ENCODE measurements around the gene GP9. TPM values are rescaled to one million over a fixed set of nuclear protein-coding genes. Genes with fewer than 3 reads are reported as not detected.

Gene GP9
- total RNA-seq, 1 donor from 2014 or later, result not detected

DNA sequence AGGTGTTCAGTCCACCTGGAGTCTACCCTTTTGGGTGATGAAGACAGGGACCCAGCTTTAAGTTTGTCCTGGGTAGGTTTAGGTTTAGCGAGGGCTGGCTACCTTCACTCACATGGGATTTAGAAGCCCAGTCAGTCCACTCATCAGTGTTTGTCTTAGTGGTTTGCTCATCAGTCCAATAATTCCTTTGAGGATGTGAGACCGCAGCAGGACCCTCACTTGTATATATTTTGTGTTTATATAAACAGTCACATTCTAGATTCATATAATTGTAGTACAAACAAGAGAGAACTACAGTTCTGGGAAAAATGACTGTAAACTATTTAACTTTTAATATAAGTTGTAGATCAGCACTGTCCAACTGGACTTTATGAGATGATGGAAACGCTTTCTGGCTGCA is 41.3 kb upstream of the GP9 start:
- Mint-ChIP-seq H3K4me1 (peaks cover 26% of the 10 kb centered on the region), H3K27ac (ENCODE audit: unreplicated experiment) (no peak overlapping the region), H3K4me3 (no peak overlapping the region), H3K36me3 (ENCODE audit: low read depth) (peaks cover 4% of the 10 kb centered on the region), H3K27me3 (ENCODE audit: low read depth) (no peaks in the 10 kb centered on the region), H3K9me3 (no peaks in the 10 kb centered on the region)
- TF ChIP-seq CTCF (conservative IDR thresholded peaks at IDR 0.05), result no peak
- DNase-seq (ENCODE audit: low read depth, low spot score), result no peak

GRCh38 chr3:129020691-129021090 is 39.9 kb upstream of the GP9 start:
- peaks cover 9% of the 10 kb centered on the region for H3K36me3 Mint-ChIP-seq (ENCODE audit: low read depth)
- peaks cover 18% of the 10 kb centered on the region for H3K4me1 Mint-ChIP-seq
- no peak for DNase-seq (ENCODE audit: low read depth, low spot score)
- no peaks in the 10 kb centered on the region for H3K27me3 Mint-ChIP-seq (ENCODE audit: low read depth)
- H3K9me3 Mint-ChIP-seq, result no peaks in the 10 kb centered on the region
- no peak overlapping the region for H3K27ac Mint-ChIP-seq (ENCODE audit: unreplicated experiment)
- H3K4me3 Mint-ChIP-seq, result no peak overlapping the region
- no peak for TF ChIP-seq CTCF (conservative IDR thresholded peaks at IDR 0.05)

- no peaks in the 10 kb centered on the region for H3K9me3 Mint-ChIP-seq
- H3K4me1 Mint-ChIP-seq, result peaks cover 17% of the 10 kb centered on the region
- H3K27me3 Mint-ChIP-seq (ENCODE audit: low read depth), result no peaks in the 10 kb centered on the region
- no peak for DNase-seq (ENCODE audit: low read depth, low spot score)
- H3K27ac Mint-ChIP-seq (ENCODE audit: unreplicated experiment), result no peak overlapping the region
- H3K36me3 Mint-ChIP-seq (ENCODE audit: low read depth), result peaks cover 9% of the 10 kb centered on the region
- no peak for TF ChIP-seq CTCF (conservative IDR thresholded peaks at IDR 0.05)
- no peak overlapping the region for H3K4me3 Mint-ChIP-seq
Observed at GRCh38 chr3:129021140-129021551, 39.4 kb upstream of the GP9 start.

DNA sequence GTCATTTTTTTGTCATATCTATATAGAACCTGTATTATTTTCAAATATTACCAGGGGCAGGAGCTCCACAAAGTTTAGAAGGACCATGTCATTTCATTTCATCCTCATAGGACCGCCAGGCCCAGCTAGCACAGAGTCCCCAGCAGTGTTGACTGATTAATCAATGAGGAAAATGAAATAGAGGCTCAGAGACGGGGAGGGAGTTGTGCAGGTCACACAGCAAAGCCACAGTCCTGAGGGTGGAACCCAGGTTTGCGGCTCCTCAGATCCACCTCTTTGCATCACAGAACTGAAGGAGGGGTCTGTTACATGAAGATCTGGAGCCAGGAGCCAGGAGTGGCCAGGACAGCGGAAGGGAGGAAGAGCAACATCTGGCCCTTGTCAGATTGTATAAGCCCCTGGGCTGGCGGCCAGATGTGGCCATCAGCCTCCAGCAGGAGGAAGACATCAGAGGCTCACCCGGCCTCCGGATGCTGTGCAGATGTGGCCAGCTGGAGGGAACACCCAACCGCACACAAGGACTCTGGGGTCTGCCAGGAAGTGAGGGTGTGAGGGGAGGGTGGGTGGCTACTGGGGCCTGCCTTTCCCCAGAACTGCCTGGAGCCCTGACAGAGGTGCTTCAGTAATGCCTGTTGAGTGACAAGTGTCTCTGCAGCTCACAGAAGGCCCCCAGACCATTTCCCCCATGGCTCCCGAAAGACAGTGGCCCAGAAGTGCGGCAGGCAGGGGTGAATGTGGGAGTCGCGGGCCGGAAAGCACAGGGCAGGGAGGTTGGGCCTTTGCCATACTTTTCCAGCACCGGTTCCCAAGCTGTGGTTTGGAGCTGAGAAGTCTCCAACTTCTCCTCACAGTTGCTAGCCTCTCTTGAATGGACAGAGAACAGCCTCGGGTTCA is 38.2 kb upstream of the GP9 start:
- Mint-ChIP-seq H3K36me3 (ENCODE audit: low read depth) (peaks cover 9% of the 10 kb centered on the region), H3K4me1 (peaks cover 23% of the 10 kb centered on the region), H3K9me3 (no peaks in the 10 kb centered on the region), H3K27ac (ENCODE audit: unreplicated experiment) (no peak overlapping the region), H3K4me3 (no peak overlapping the region), H3K27me3 (ENCODE audit: low read depth) (no peaks in the 10 kb centered on the region)
- DNase-seq (ENCODE audit: low read depth, low spot score), result no peak
- TF ChIP-seq CTCF (conservative IDR thresholded peaks at IDR 0.05), result no peak

DNA sequence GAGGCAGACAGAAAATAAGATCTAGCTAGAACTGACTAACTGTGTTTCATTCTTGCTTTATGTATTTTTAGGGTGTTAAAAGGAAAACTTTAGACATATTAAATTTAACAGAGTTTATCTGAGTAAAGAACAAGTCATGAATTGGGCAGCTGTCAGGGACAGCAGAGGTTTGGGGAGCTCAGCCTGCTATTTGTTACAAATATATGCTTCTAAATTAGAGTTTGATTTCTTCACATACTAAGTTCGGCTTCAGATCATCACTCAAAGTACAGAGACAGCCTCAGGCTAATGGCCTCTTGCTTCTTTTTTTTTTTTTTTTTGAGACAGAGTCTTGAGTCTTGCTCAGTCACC is 37.6 kb upstream of the GP9 start:
- TF ChIP-seq CTCF (conservative IDR thresholded peaks at IDR 0.05), result no peak
- DNase-seq (ENCODE audit: low read depth, low spot score), result no peak
- no peak overlapping the region for H3K27ac Mint-ChIP-seq (ENCODE audit: unreplicated experiment)
- H3K36me3 Mint-ChIP-seq (ENCODE audit: low read depth), result peaks cover 9% of the 10 kb centered on the region
- no peaks in the 10 kb centered on the region for H3K9me3 Mint-ChIP-seq
- H3K27me3 Mint-ChIP-seq (ENCODE audit: low read depth), result no peaks in the 10 kb centered on the region
- H3K4me1 Mint-ChIP-seq, result peaks cover 17% of the 10 kb centered on the region
- no peak overlapping the region for H3K4me3 Mint-ChIP-seq
